Measurements from ENCODE around the gene HPD.

The HPD gene

DNA sequence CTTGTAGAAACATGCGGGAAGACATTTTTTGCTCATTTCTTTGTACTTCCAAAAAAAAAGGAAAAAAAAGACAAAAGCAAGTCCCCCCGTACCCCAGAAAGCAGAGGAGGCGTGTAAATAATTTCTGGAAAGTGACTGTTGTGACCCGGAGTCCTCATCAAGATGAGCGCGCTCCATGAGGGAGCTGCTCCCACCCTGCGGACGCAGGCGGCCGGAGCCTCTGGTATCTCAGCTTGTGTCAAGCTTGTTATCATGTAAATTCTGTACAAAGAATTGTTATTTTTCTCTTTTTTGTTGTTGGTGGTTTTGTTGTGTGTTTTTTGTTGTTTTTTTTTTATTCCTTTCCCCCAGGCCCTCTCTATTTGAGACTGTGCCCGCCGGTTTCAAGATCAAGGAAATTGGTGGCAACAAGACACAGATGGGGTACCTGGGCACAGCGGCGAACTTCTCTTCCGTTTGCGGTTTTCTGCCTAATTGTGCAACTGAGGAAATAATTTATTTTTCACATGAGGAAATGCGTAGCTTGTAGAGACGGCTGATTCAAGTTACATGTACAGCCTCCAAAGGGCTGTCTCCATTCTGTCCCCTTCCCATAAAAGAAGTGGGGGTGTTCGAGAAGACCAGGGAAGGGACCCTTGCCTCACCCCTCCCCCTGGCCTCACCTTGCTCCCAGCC, 27.0 kb downstream of the HPD start:
- TF ChIP-seq CTCF (IDR thresholded peaks at IDR 0.05; ENCODE audit: low read depth, low read length, poor library complexity, severe bottlenecking) (no peak), EZH2phosphoT487 (IDR thresholded peaks at IDR 0.05; ENCODE audit: borderline replicate concordance, low read length) (no peak)
- Histone ChIP-seq H3K27ac (ENCODE audit: low read depth, low read length) (no peak overlapping the region), H3K79me2 (ENCODE audit: control insufficient read depth, low read length) (no peaks in the 10 kb centered on the region), H3F3A (ENCODE audit: control insufficient read depth, insufficient read depth) (peaks cover 8% of the 10 kb centered on the region; the same call in 1 of the 2 replicates), H3K4me2 (ENCODE audit: low read length) (no peak overlapping the region), H3K4me3 (ENCODE audit: low read length) (no peak overlapping the region), H3K9me2 (replicated peaks; ENCODE audit: control insufficient read depth, low read length) (no peaks in the 10 kb centered on the region), H3K36me3 (ENCODE audit: control insufficient read depth, low read length) (peaks cover 52% of the 10 kb centered on the region), H3K9me3 (ENCODE audit: control insufficient read depth, insufficient read depth, low read length) (no peaks in the 10 kb centered on the region), H3K27me3 (ENCODE audit: control insufficient read depth, low read length) (peaks cover 8% of the 10 kb centered on the region), H3K4me1 (ENCODE audit: control insufficient read depth, low read length) (peaks cover 6% of the 10 kb centered on the region), H4K20me1 (ENCODE audit: control insufficient read depth, insufficient read depth, low read depth, low read length) (peaks cover 5% of the 10 kb centered on the region; the same call in 1 of the 2 replicates)

GRCh38 chr12:121830588-121831265, 27.9 kb downstream of the HPD start:
- peaks cover 57% of the 10 kb centered on the region for H3K36me3 ChIP-seq (ENCODE audit: control insufficient read depth, low read length)

GRCh38 chr12:121830134-121830533, 28.5 kb downstream of the HPD start:
- Histone ChIP-seq H3K9me3 (ENCODE audit: control insufficient read depth, insufficient read depth, low read length) (no peaks in the 10 kb centered on the region), H3K79me2 (ENCODE audit: control insufficient read depth, low read length) (no peaks in the 10 kb centered on the region), H3K27me3 (ENCODE audit: control insufficient read depth, low read length) (no peaks in the 10 kb centered on the region), H3K4me2 (ENCODE audit: low read length) (no peak overlapping the region), H3K9me2 (replicated peaks; ENCODE audit: control insufficient read depth, low read length) (no peaks in the 10 kb centered on the region), H3F3A (ENCODE audit: control insufficient read depth, insufficient read depth) (peaks cover 8% of the 10 kb centered on the region; the same call in 1 of the 2 replicates), H3K4me1 (ENCODE audit: control insufficient read depth, low read length) (peaks cover 6% of the 10 kb centered on the region), H4K20me1 (ENCODE audit: control insufficient read depth, insufficient read depth, low read depth, low read length) (peaks cover 5% of the 10 kb centered on the region; the same call in 1 of the 2 replicates), H3K4me3 (ENCODE audit: low read length) (no peak overlapping the region), H3K27ac (ENCODE audit: low read depth, low read length) (no peak overlapping the region), H3K36me3 (ENCODE audit: control insufficient read depth, low read length) (peaks cover 59% of the 10 kb centered on the region)
- TF ChIP-seq CTCF (IDR thresholded peaks at IDR 0.05; ENCODE audit: low read depth, low read length, poor library complexity, severe bottlenecking) (no peak), EZH2phosphoT487 (IDR thresholded peaks at IDR 0.05; ENCODE audit: borderline replicate concordance, low read length) (no peak)

More at GRCh38 chr12:121830588-121831265, 27.9 kb downstream of the HPD start:
- Histone ChIP-seq H3K4me1 (ENCODE audit: control insufficient read depth, low read length) (peaks cover 6% of the 10 kb centered on the region), H3K27ac (ENCODE audit: low read depth, low read length) (no peak overlapping the region), H3F3A (ENCODE audit: control insufficient read depth, insufficient read depth) (peaks cover 8% of the 10 kb centered on the region; the same call in 1 of the 2 replicates), H3K27me3 (ENCODE audit: control insufficient read depth, low read length) (no peaks in the 10 kb centered on the region), H4K20me1 (ENCODE audit: control insufficient read depth, insufficient read depth, low read depth, low read length) (peaks cover 5% of the 10 kb centered on the region; the same call in 1 of the 2 replicates), H3K4me3 (ENCODE audit: low read length) (no peak overlapping the region), H3K4me2 (ENCODE audit: low read length) (no peak overlapping the region), H3K9me3 (ENCODE audit: control insufficient read depth, insufficient read depth, low read length) (no peaks in the 10 kb centered on the region), H3K79me2 (ENCODE audit: control insufficient read depth, low read length) (no peaks in the 10 kb centered on the region), H3K9me2 (replicated peaks; ENCODE audit: control insufficient read depth, low read length) (no peaks in the 10 kb centered on the region)
- TF ChIP-seq EZH2phosphoT487 (IDR thresholded peaks at IDR 0.05; ENCODE audit: borderline replicate concordance, low read length) (no peak), CTCF (IDR thresholded peaks at IDR 0.05; ENCODE audit: low read depth, low read length, poor library complexity, severe bottlenecking) (no peak)

Measured in DOHH2 (cell line).